NCI-H2227 (cell line): Measurements from ENCODE around the gene TMEM178B.
"Not testable (repeated sequence)": the region's sequence is repeated elsewhere in the genome, so short reads cannot be mapped to it uniquely, and the experiment has no call there.

Source experiments
- DNase-seq: peaks from one replicate; lab custom pipeline; 2025; ENCODE audit not compliant: unreplicated experiment; lab: John Stamatoyannopoulos, UW

The TMEM178B gene

GRCh38 chr7:141301544-141301943 lies 227.7 kb downstream of the TMEM178B start:
- no peak for DNase-seq

DNA sequence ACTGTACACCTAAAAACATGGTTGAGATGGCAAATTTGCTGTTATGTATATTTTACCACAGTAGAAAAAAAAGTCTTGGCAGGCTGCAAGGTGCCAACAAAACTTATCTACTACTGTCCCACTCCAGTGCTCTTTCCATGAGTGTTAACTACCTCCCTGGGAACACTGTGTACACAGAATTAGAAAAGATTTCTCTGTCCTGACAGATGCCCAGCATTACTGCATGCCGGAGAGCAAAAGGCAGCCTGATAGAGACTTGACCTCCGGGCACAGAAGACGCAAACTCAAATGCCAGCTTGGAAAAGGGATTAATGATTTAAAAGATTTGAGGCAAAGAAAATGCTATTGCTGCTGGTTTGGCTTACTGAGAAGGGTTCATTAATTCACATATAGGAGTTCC lies 228.8 kb downstream of the TMEM178B start:
- DNase-seq, result no peak

GRCh38 chr7:141304291-141304690 lies 230.4 kb downstream of the TMEM178B start:
- DNase-seq, result no peak

GRCh38 chr7:141306081-141306480 lies 232.2 kb downstream of the TMEM178B start:
- no peak for DNase-seq

DNA sequence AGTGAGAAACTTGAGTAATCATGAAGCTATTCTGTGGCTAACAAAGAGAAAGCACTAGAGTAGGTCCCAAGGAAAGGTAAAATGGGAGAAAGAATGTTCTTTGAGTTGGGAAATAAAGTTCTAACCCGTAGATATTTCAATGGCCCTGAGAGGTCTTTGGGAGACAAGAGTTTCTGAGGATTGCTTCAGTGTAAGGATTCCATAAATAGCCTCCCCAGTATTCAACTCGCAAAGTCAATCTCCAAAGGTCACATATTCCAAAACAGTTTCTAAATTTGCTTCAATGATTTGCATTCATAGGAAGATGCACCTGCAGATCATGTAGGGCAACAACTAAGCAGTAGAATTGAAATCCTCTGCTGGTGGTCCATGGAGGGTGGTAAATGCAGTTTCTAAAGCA lies 238.5 kb downstream of the TMEM178B start:
- no peak for DNase-seq

GRCh38 chr7:141312828-141313521 lies 239.1 kb downstream of the TMEM178B start:
- DNase-seq, result no peak

DNA sequence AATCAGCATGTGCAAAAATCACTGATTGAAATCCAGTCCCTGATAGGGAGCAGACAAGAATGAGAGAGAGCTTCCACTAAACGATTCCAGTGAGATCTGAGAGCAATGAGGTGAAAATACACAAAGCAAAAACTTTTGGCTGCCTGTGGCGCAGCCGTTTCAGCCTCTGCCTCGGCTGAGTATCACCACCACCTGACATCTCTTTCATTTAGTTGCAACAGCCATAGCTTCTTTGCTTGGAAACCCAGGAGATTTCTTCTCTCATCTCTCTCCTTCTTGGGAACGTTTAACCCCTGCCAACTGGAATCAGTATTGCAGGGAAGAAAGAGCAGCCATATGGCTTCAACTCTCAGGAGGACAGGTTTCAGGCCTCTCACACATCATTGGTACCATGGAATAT lies 240.0 kb downstream of the TMEM178B start:
- DNase-seq, result no peak

DNA sequence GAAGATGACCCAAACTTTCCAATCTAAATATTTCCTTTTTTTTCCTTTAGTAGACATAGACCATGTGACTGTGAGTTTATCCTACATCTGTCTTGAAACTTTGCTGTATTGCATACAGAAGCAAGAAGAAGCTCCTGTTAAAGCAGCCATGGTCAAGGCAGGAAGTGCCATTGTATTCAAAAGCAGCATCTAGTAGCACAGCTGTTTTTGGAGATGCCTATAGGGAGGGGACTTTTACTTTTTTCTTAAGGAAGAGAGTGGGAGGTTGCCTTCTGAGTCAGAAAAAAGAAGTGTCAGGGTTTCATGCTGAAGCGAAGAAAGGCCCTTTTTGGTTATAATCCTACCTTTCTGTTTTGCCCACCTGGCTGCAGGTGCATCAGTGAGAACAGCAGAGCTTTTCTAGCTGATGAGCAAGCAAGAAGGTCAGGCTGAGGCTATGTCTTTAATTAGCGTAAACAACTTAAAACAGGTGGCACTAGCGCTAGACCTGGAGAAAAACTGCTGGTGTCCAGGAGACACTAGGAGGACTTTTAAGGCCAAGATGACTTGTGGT lies 243.2 kb downstream of the TMEM178B start:
- DNase-seq, result no peak

DNA sequence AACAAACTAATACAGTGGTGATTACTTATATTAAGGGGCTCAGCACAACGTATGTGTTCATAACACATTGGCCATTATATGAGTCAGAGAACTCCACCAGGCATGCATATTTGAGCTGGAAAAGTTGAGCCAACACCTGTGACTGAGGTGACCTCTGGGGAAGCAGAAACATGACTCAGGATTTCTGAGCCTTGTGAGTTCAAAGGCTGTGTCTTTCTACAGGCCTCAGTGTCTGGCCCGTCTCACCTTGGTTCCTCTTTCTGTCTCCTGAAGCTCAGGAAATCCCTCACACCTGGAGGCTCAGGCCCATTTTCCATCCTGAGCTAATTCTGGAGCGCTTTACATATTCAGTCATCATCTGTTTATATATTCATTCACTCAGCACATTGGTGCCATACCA lies 246.4 kb downstream of the TMEM178B start:
- DNase-seq, result no peak

GRCh38 chr7:141322383-141322782 lies 248.5 kb downstream of the TMEM178B start:
- DNase-seq, result no peak

DNA sequence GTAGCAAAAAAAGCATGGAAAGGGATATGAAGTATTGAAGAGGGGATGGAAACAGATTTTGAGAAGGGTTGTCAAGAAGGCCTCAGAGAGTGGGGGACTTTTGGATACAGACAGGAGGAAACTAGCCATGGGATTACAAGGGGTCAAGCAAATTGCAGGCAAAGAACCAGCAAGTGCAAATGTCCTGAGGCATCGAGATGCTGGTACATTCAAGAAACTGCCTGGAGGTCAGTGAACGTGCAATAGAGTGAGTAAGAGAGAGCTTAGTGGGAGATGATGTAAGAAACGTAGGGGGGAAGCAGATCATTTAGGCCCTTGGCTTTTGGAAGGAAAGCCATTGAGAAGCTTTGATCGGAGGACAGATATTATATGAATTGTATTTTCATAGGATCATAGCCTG lies 250.0 kb downstream of the TMEM178B start:
- no peak for DNase-seq

GRCh38 chr7:141324870-141325269 lies 251.0 kb downstream of the TMEM178B start:
- DNase-seq, result no peak

DNA sequence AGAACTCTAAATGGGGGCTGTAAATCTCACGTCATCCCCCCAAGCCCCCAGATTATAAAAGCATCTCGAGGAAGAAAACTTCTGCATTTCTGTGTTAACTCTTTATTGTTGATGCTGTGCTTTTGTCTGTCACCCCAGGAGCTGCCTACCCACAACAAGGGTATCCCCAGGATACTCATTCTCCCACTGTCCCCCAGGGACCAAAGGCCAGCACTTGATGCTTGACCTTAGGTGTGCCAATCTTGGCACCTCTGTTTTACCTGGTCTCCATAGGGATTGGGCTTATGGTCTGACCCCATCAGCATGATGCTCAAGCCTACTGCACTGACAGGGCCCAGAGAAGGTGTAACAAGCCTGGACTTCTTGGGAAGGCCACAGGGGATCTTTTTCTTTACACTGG lies 251.4 kb downstream of the TMEM178B start:
- no peak for DNase-seq

- DNase-seq, result no peak
Observed at GRCh38 chr7:141328290-141328689, 254.4 kb downstream of the TMEM178B start.

DNA sequence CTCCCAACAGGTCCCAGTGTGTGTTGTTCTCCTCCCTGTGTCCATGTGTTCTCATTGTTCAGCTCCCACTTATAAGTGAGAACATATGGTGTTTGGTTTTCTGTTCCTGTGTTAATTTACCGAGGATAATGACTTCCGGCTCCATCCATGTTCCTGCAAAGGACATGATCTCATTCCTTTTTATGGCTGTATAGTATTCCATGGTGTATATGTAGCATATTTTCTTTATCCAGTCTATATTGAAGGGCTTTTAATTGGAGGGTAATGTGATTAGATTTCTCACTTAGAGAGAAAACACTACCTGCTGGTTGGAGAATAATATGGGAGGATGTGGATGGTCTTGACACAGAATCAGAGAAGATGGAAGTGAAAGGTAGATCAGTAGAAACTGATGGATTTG lies 256.4 kb downstream of the TMEM178B start:
- not testable (repeated sequence) for DNase-seq

GRCh38 chr7:141333459-141333858 lies 259.6 kb downstream of the TMEM178B start:
- DNase-seq, result no peak

DNA sequence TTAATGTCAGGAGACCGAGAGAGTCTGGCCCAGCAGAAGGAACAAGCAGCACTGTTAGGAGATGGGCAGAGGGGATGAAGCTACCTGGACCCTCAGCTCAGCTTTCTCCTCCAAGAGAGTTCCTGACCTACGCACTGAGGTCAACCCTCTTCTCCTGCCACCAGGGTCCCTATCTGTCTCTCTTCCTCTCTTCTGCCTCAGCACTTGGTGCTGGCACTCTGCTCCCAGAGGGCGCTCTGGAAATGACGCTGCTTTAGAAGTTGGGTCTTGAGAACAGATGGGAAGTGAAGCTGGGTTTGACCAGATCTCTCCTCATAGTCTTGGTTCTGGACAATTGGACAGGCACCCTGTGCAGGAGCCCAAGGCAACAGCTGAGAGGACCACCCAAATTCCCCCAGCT lies 261.3 kb downstream of the TMEM178B start:
- DNase-seq, result no peak

GRCh38 chr7:141339603-141340002 lies 265.7 kb downstream of the TMEM178B start:
- DNase-seq, result no peak

DNA sequence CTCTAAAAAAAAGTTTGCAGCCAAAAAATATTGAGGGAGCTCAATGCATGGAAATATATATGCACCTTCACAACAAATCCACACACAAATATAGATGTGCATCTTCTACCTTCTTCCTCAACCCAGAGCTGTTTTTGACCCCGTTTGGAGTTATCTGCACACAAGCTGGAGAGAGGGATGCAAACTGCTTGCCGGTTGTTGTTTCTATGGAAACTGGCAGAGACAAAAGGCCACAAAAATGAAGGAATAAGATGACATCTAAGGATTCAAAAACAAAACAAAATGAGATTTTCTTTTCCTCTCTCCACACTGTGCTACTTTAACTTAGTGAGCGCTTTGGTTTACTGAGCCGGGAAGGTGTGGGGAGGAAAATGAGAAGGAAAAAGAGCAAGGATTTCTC lies 267.1 kb downstream of the TMEM178B start:
- no peak for DNase-seq

DNA sequence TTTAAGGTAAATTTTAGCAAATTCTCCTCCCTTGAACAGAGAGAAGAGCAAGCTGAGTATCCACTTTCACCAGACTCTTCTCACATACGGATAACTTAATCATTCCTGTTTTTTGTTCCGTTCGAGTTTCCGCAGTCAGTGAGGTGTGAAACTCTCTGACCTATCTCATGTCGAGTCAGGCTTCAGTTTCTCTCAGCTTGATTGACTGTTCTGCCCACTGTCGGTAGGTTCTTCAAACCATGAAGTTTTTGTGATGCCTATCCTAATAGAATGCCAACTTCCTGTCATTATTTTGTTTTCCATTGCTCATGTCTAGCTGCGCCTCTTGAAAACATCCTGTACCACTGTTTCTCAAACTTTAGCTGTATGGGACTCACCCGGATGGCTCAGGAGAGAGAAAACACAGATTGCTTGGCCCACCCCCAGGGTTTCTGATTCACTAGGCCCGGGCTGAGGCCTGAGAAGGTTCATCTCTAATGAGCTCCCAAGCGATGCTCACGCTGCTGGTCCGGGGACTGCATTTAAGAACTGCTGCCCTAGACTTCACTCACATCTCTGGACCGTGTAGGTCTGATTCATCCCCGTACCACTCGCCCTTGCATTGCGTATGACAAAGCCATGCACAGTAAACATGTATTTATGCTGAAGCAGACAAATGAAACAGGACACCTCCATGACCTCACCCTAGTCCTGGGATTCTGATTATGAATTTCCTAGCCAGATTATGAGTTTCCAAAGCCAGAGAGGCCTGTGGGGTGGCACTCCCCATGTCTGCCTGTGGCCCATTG lies 269.0 kb downstream of the TMEM178B start:
- no peak for DNase-seq

- DNase-seq, result no peak
Observed at GRCh38 chr7:141344153-141344935, 270.5 kb downstream of the TMEM178B start.

GRCh38 chr7:141348728-141349127 lies 274.9 kb downstream of the TMEM178B start:
- DNase-seq, result no peak
